ENCODE results near the gene FBXL13. TPM values are rescaled to one million over a fixed set of nuclear protein-coding genes. Genes with fewer than 3 reads are reported as not detected.
"Not testable (repeated sequence)": the region's sequence is repeated elsewhere in the genome, so short reads cannot be mapped to it uniquely, and the experiment has no call there.

FBXL13 gene
- total RNA-seq, 2 donors from 2014 or later, result 1.6 to 1.7 TPM

- no peak overlapping the region for H3K27ac ChIP-seq
- H3K4me1 ChIP-seq, result no peaks in the 10 kb centered on the region
- DNase-seq (ENCODE audit: low spot score), result no peak
- TF ChIP-seq CTCF (IDR thresholded peaks at IDR 0.05), result no peak
- no peaks in the 10 kb centered on the region for H3K36me3 ChIP-seq
- no peak overlapping the region for H3K4me3 ChIP-seq
- no peaks in the 10 kb centered on the region for H3K9me3 ChIP-seq
- H3K27me3 ChIP-seq, result no peaks in the 10 kb centered on the region
Measured at GRCh38 chr7:103031024-103031423, 43.6 kb downstream of the FBXL13 start.

- Histone ChIP-seq H3K36me3 (no peaks in the 10 kb centered on the region), H3K9me3 (no peaks in the 10 kb centered on the region), H3K27me3 (no peaks in the 10 kb centered on the region), H3K4me1 (no peaks in the 10 kb centered on the region), H3K27ac (no peak overlapping the region), H3K4me3 (no peak overlapping the region)
- TF ChIP-seq CTCF (IDR thresholded peaks at IDR 0.05), result no peak
- no peak for DNase-seq (ENCODE audit: low spot score)
Measured at GRCh38 chr7:103025341-103025740, 49.3 kb downstream of the FBXL13 start.

GRCh38 chr7:103023578-103023977 is 51.0 kb downstream of the FBXL13 start:
- H3K27me3 ChIP-seq, H3K4me3 ChIP-seq, H3K36me3 ChIP-seq: not testable (repeated sequence)

GRCh38 chr7:103021490-103021889 is 53.1 kb downstream of the FBXL13 start:
- not testable (repeated sequence) for H3K27me3 ChIP-seq; H3K4me1 ChIP-seq; H3K9me3 ChIP-seq; H3K4me3 ChIP-seq; H3K36me3 ChIP-seq; H3K27ac ChIP-seq; DNase-seq (ENCODE audit: low spot score)

More at GRCh38 chr7:103023578-103023977, 51.0 kb downstream of the FBXL13 start:
- H3K9me3 ChIP-seq; H3K4me1 ChIP-seq; H3K27ac ChIP-seq; DNase-seq (ENCODE audit: low spot score): not testable (repeated sequence)

- not testable (repeated sequence) for H3K27me3 ChIP-seq; H3K27ac ChIP-seq; DNase-seq (ENCODE audit: low spot score); H3K9me3 ChIP-seq; H3K4me3 ChIP-seq; H3K4me1 ChIP-seq; H3K36me3 ChIP-seq
Measured at GRCh38 chr7:103020876-103021275, 53.7 kb downstream of the FBXL13 start.

GRCh38 chr7:103018295-103018694 is 56.3 kb downstream of the FBXL13 start:
- peaks cover 0 to 11% of the 10 kb centered on the region in 2 donors for H3K9me3 ChIP-seq
- DNase-seq (ENCODE audit: low spot score); H3K4me3 ChIP-seq; H3K27me3 ChIP-seq; H3K36me3 ChIP-seq; H3K4me1 ChIP-seq; H3K27ac ChIP-seq: not testable (repeated sequence)

- no peak for DNase-seq (ENCODE audit: low spot score)
- TF ChIP-seq CTCF (IDR thresholded peaks at IDR 0.05), result no peak
Measured at GRCh38 chr7:103011650-103012049, 62.9 kb downstream of the FBXL13 start.

GRCh38 chr7:103010211-103010610 is 64.4 kb downstream of the FBXL13 start:
- H3K36me3 ChIP-seq, result no peaks in the 10 kb centered on the region
- no peaks in the 10 kb centered on the region for H3K4me1 ChIP-seq
- TF ChIP-seq CTCF (IDR thresholded peaks at IDR 0.05), result no peak
- no peak overlapping the region for H3K27ac ChIP-seq
- no peak for DNase-seq (ENCODE audit: low spot score)
- peaks cover 0 to 11% of the 10 kb centered on the region in 2 donors for H3K9me3 ChIP-seq
- H3K27me3 ChIP-seq, result no peaks in the 10 kb centered on the region
- no peak overlapping the region for H3K4me3 ChIP-seq

More at GRCh38 chr7:103011650-103012049, 62.9 kb downstream of the FBXL13 start:
- no peak overlapping the region for H3K4me3 ChIP-seq
- H3K4me1 ChIP-seq, result no peaks in the 10 kb centered on the region
- H3K36me3 ChIP-seq, result no peaks in the 10 kb centered on the region
- H3K27ac ChIP-seq, result no peak overlapping the region
- no peaks in the 10 kb centered on the region for H3K27me3 ChIP-seq
- peaks cover 0 to 10% of the 10 kb centered on the region in 2 donors for H3K9me3 ChIP-seq

Data from right atrium auricular region (tissue), 2 donors.